Muscle of leg (tissue), 11 donors: Measurements from ENCODE around the gene VPS35. TPM values are rescaled to one million over a fixed set of nuclear protein-coding genes. Genes with fewer than 3 reads are reported as not detected.

ENCODE experiments used
- DNase-seq: peaks from one replicate; pipeline ENCODE4 v3.0.0; 2013
- H3K27ac ChIP-seq: one replicate; pipeline ENCODE4 v1.5.1; 2013; ENCODE audit warnings: mild to moderate bottlenecking, low read length, control low read depth
- H3K27me3 ChIP-seq: one replicate; pipeline ENCODE4 v1.6.1; 2013; ENCODE audit warnings: low read length; ENCODE audit not compliant: control insufficient read depth, insufficient read depth
- H3K36me3 ChIP-seq: one replicate; pipeline ENCODE4 v1.6.1; 2013; ENCODE audit warnings: low read length; ENCODE audit not compliant: control insufficient read depth, insufficient read depth
- H3K4me1 ChIP-seq: one replicate; pipeline ENCODE4 v1.6.1; 2013; ENCODE audit warnings: low read length; ENCODE audit not compliant: control insufficient read depth, insufficient read depth
- H3K4me3 ChIP-seq: one replicate; pipeline ENCODE4 v1.5.1; 2013; ENCODE audit warnings: low read length, control low read depth
- H3K9me3 ChIP-seq: replicated peaks from 2 replicates; pipeline ENCODE4 v1.6.1; 2013; ENCODE audit warnings: low read depth, low read length; ENCODE audit not compliant: control insufficient read depth
- WGBS: methylation state at CpG from one replicate; pipeline ENCODE4 v1.1.5; 2013; ENCODE audit warnings: missing lambda C conversion rate; ENCODE audit not compliant: insufficient coverage; 5-methylcytosine and 5-hydroxymethylcytosine counted together
- polyA plus RNA-seq, 8 donors: library from polyadenylated mRNA; unstranded; fragments of 120-200 nt; gene quantifications; one replicate each; pipeline versions ENCODE4 v1.2.1 to v1.2.3, GENCODE V29; 2013; ENCODE audit warnings: inconsistent platforms in 1 of 8, low replicate concordance in 1 of 8; ENCODE audit not compliant: insufficient read length in 8 of 8, insufficient read depth in 1 of 8
- total RNA-seq: library from RNA; stranded (reverse); fragments of 120-200 nt; gene quantifications from one replicate; pipeline ENCODE4 v1.2.4, GENCODE V29; 2013

VPS35 gene
- total and polyA plus RNA-seq, 9 donors = 64.7 to 89.7 (median 79.1) TPM

- Histone ChIP-seq H3K4me1 (no peaks in the 10 kb centered on the region), H3K4me3 (no peak overlapping the region), H3K27ac (no peak overlapping the region), H3K36me3 (no peaks in the 10 kb centered on the region), H3K27me3 (no peaks in the 10 kb centered on the region), H3K9me3 (no peaks in the 10 kb centered on the region)
- no peak for DNase-seq
- no CpG with 5 or more reads among the region's 7 CpGs for WGBS
These were observed 26.0 kb upstream of the VPS35 start for GRCh38 chr16:46714797-46715591.

GRCh38 chr16:46713634-46714033, 24.7 kb upstream of the VPS35 start:
- no peaks in the 10 kb centered on the region for H3K27me3 ChIP-seq
- H3K27ac ChIP-seq = no peak overlapping the region
- 51% methylated on average over 3 of the region's 3 CpGs for WGBS
- no peaks in the 10 kb centered on the region for H3K9me3 ChIP-seq
- H3K4me1 ChIP-seq = no peaks in the 10 kb centered on the region
- no peak overlapping the region for H3K4me3 ChIP-seq
- no peak for DNase-seq
- H3K36me3 ChIP-seq = no peaks in the 10 kb centered on the region

GRCh38 chr16:46712911-46713310, 23.9 kb upstream of the VPS35 start:
- DNase-seq = no peak
- Histone ChIP-seq H3K9me3 (no peaks in the 10 kb centered on the region), H3K4me3 (no peak overlapping the region), H3K27ac (no peak overlapping the region), H3K36me3 (no peaks in the 10 kb centered on the region), H3K27me3 (no peaks in the 10 kb centered on the region), H3K4me1 (no peaks in the 10 kb centered on the region)
- WGBS = no CpG with 5 or more reads among the region's 3 CpGs

- no peaks in the 10 kb centered on the region for H3K9me3 ChIP-seq
- no peaks in the 10 kb centered on the region for H3K4me1 ChIP-seq
- no peaks in the 10 kb centered on the region for H3K36me3 ChIP-seq
- 71% methylated on average over 6 of the region's 10 CpGs for WGBS
- H3K27ac ChIP-seq = no peak overlapping the region
- no peak for DNase-seq
- no peaks in the 10 kb centered on the region for H3K27me3 ChIP-seq
- no peak overlapping the region for H3K4me3 ChIP-seq
These were observed 22.4 kb upstream of the VPS35 start for GRCh38 chr16:46711106-46712058.

- no peak overlapping the region for H3K4me3 ChIP-seq
- H3K9me3 ChIP-seq = no peaks in the 10 kb centered on the region
- H3K36me3 ChIP-seq = no peaks in the 10 kb centered on the region
- WGBS = no CpG with 5 or more reads among the region's 3 CpGs
- H3K27ac ChIP-seq = no peak overlapping the region
- DNase-seq = no peak
- no peaks in the 10 kb centered on the region for H3K4me1 ChIP-seq
- no peaks in the 10 kb centered on the region for H3K27me3 ChIP-seq
These were observed 20.6 kb upstream of the VPS35 start for GRCh38 chr16:46709469-46710005.

- DNase-seq = no peak
- H3K27me3 ChIP-seq = no peaks in the 10 kb centered on the region
- no peak overlapping the region for H3K27ac ChIP-seq
- H3K36me3 ChIP-seq = no peaks in the 10 kb centered on the region
- WGBS = no CpG with 5 or more reads among the region's 1 CpG
- H3K4me3 ChIP-seq = no peak overlapping the region
- H3K9me3 ChIP-seq = no peaks in the 10 kb centered on the region
- H3K4me1 ChIP-seq = no peaks in the 10 kb centered on the region
These were observed 17.7 kb upstream of the VPS35 start for GRCh38 chr16:46706642-46707041.

- Histone ChIP-seq H3K9me3 (no peaks in the 10 kb centered on the region), H3K4me3 (no peak overlapping the region), H3K36me3 (no peaks in the 10 kb centered on the region), H3K27me3 (no peaks in the 10 kb centered on the region), H3K4me1 (no peaks in the 10 kb centered on the region), H3K27ac (no peak overlapping the region)
- no CpG with 5 or more reads among the region's 2 CpGs for WGBS
- DNase-seq = no peak
These were observed 13.1 kb upstream of the VPS35 start for GRCh38 chr16:46702030-46702429.

- no peak for DNase-seq
- Histone ChIP-seq H3K27ac (no peak overlapping the region), H3K27me3 (no peaks in the 10 kb centered on the region), H3K9me3 (no peaks in the 10 kb centered on the region), H3K4me3 (no peak overlapping the region), H3K36me3 (no peaks in the 10 kb centered on the region), H3K4me1 (no peaks in the 10 kb centered on the region)
- WGBS = no CpG with 5 or more reads among the region's 4 CpGs
These were observed 12.6 kb upstream of the VPS35 start for GRCh38 chr16:46701615-46702014.

- no peaks in the 10 kb centered on the region for H3K4me1 ChIP-seq
- no CpG with 5 or more reads among the region's 3 CpGs for WGBS
- no peak overlapping the region for H3K27ac ChIP-seq
- peaks cover 2% of the 10 kb centered on the region for H3K36me3 ChIP-seq
- DNase-seq = no peak
- H3K9me3 ChIP-seq = no peaks in the 10 kb centered on the region
- H3K27me3 ChIP-seq = no peaks in the 10 kb centered on the region
- H3K4me3 ChIP-seq = no peak overlapping the region
These were observed 11.1 kb upstream of the VPS35 start for GRCh38 chr16:46700048-46700447.

GRCh38 chr16:46696957-46697356, 8.0 kb upstream of the VPS35 start:
- no peak overlapping the region for H3K27ac ChIP-seq
- 40% methylated on average over 1 of the region's 3 CpGs for WGBS

More at GRCh38 chr16:46696957-46697356, 8.0 kb upstream of the VPS35 start:
- H3K4me3 ChIP-seq = no peak overlapping the region
- DNase-seq = no peak
- H3K36me3 ChIP-seq = peaks cover 2% of the 10 kb centered on the region
- H3K9me3 ChIP-seq = no peaks in the 10 kb centered on the region
- H3K4me1 ChIP-seq = no peaks in the 10 kb centered on the region
- H3K27me3 ChIP-seq = no peaks in the 10 kb centered on the region
